Measurements from ENCODE around the gene AKAP13. TPM values are rescaled to one million over a fixed set of nuclear protein-coding genes. Genes with fewer than 3 reads are reported as not detected.
A peak's percentile ranks its signal among the peaks of the same experiment; 100 is the strongest.

The AKAP13 gene
- polyA plus RNA-seq, 3 donors, result 47.9 to 99.7 (median 92.6) TPM

DNA sequence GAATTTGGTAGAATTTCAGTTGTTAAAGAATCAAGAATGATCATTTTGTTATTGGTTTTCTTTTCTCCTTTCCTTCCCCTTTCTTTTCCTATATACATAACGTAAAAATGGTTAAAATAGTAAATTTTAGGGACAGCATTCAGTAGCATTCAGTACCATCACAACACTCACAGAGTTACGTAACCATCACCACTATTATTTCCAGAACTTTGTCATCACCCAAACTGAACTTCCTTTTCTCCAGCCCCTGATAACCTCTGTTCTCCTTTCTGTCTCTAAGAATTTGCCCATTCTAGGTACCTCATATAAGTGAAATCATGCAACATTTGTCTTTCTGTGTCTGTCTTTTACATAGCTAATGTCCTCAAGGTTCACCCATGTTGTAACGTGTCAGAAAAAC, 165.3 kb downstream of the AKAP13 start:
- H3K4me2 ChIP-seq (replicated peaks; ENCODE audit: extremely low read depth, low read length, poor library complexity, severe bottlenecking), result peak overlapping the region; percentile 81
- no peak overlapping the region for H2AFZ ChIP-seq (ENCODE audit: insufficient read depth, low read depth, low read length, poor library complexity, severe bottlenecking)
- peak overlapping the region; percentile 61 to 98 for H3K27ac ChIP-seq (ENCODE audit: low read depth in 1 of 2, low read length in 2 of 2)
- peak overlapping the region; percentile 86 to 96 for H3K4me3 Mint-ChIP-seq
- H3K4me3 ChIP-seq (replicated peaks in 1 of 3; ENCODE audit: low read depth in 2 of 3, low read length in 3 of 3), result peak overlapping the region; percentile 80 to 85 (median 80)
- no peaks in the 10 kb centered on the region for H4K20me1 ChIP-seq (ENCODE audit: insufficient read depth, low read length)
- intact Hi-C loops (cut with micrococcal nuclease), result loop anchor here (2.0 to 5.0 kb wide), 2 partner anchors 37 to 39 kb away; no protein-coding TSS in a partner anchor
- H3K27me3 Mint-ChIP-seq (ENCODE audit: low read depth in 3 of 3), result peaks cover 0 to 2% (median 0%) of the 10 kb centered on the region in 3 donors
- H3K4me1 Mint-ChIP-seq, result peaks cover 89% of the 10 kb centered on the region
- no peaks in the 10 kb centered on the region for H3K27me3 ChIP-seq (ENCODE audit: control insufficient read depth in 2 of 2, insufficient read depth in 2 of 2, low read length in 2 of 2)
- no peak for TF ChIP-seq CTCF (IDR thresholded peaks at IDR 0.05)
- peak overlapping the region; percentile 98 to 100 (median 99) for H3K27ac Mint-ChIP-seq
- H3K9ac ChIP-seq (ENCODE audit: insufficient read depth, low read length, poor library complexity, severe bottlenecking), result peak overlapping the region; percentile 71
- 0% methylated on average over 1 of the region's 3 CpGs for WGBS (ENCODE audit: insufficient coverage)
- no peaks in the 10 kb centered on the region for H3K9me3 ChIP-seq (replicated peaks in 1 of 2; ENCODE audit: control insufficient read depth in 1 of 2, insufficient read depth in 1 of 2, low read length in 2 of 2)
- no peaks in the 10 kb centered on the region for H3K36me3 ChIP-seq (replicated peaks in 1 of 2; ENCODE audit: control insufficient read depth in 1 of 2, insufficient read depth in 2 of 2, low read length in 2 of 2)
- peaks cover 7 to 17% of the 10 kb centered on the region in 2 donors for H3K36me3 Mint-ChIP-seq
- H3K4me1 ChIP-seq (ENCODE audit: control insufficient read depth in 1 of 2, insufficient read depth in 2 of 2, low read length in 2 of 2), result peaks cover 71 to 98% of the 10 kb centered on the region in 2 donors
- DNase-seq, result peak; percentile 83 to 93 (median 89)
- peaks cover 94% of the 10 kb centered on the region for H3K79me2 ChIP-seq (ENCODE audit: insufficient read depth, low read length)
- H3K9me3 Mint-ChIP-seq, result no peaks in the 10 kb centered on the region

DNA sequence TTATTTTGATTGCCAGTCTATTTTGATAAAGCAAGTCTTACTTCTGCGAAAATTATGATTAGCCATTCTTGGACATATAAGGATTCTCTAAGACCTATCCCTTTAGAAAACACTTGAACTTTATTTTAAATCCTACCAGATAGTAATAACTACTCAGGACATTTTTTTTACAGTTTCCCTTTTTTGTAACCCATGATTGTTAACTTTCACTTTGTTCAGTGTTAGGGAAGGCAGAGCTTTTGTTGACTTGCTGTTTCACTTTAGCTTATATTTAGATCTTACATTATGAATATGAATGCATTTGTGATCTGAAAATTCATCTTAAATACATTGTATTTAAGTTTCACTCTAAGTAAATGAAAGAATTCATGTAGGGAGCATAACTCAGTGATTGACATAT, 167.0 kb downstream of the AKAP13 start:
- intact Hi-C loops (cut with micrococcal nuclease), result loop anchor here in 1 of 2 donors (5.0 kb wide), 1 partner anchor 35 kb away; no protein-coding TSS in a partner anchor
- Histone ChIP-seq H3K4me1 (ENCODE audit: control insufficient read depth in 1 of 2, insufficient read depth in 2 of 2, low read length in 2 of 2) (peaks cover 68 to 98% of the 10 kb centered on the region in 2 donors), H3K9me3 (replicated peaks in 1 of 2; ENCODE audit: control insufficient read depth in 1 of 2, insufficient read depth in 1 of 2, low read length in 2 of 2) (no peaks in the 10 kb centered on the region), H2AFZ (ENCODE audit: insufficient read depth, low read depth, low read length, poor library complexity, severe bottlenecking) (no peak overlapping the region), H3K9ac (ENCODE audit: insufficient read depth, low read length, poor library complexity, severe bottlenecking) (no peak overlapping the region), H3K27me3 (ENCODE audit: control insufficient read depth in 2 of 2, insufficient read depth in 2 of 2, low read length in 2 of 2) (no peaks in the 10 kb centered on the region), H4K20me1 (ENCODE audit: insufficient read depth, low read length) (no peaks in the 10 kb centered on the region), H3K27ac (ENCODE audit: low read depth in 1 of 2, low read length in 2 of 2) (peak overlapping the region; percentile 49 to 98), H3K79me2 (ENCODE audit: insufficient read depth, low read length) (peaks cover 94% of the 10 kb centered on the region), H3K4me2 (replicated peaks; ENCODE audit: extremely low read depth, low read length, poor library complexity, severe bottlenecking) (peak overlapping the region; percentile 81), H3K36me3 (replicated peaks in 1 of 2; ENCODE audit: control insufficient read depth in 1 of 2, insufficient read depth in 2 of 2, low read length in 2 of 2) (peaks cover 0 to 11% of the 10 kb centered on the region in 2 donors), H3K4me3 (replicated peaks in 1 of 3; ENCODE audit: low read depth in 2 of 3, low read length in 3 of 3) (peak overlapping the region; percentile 25 to 85 (median 37))
- Mint-ChIP-seq H3K36me3 (peaks cover 16 to 25% of the 10 kb centered on the region in 2 donors), H3K4me3 (peak overlapping the region; percentile 34 to 80), H3K9me3 (no peaks in the 10 kb centered on the region), H3K4me1 (peaks cover 88% of the 10 kb centered on the region), H3K27me3 (ENCODE audit: low read depth in 3 of 3) (peaks cover 0 to 2% (median 0%) of the 10 kb centered on the region in 3 donors), H3K27ac (peak overlapping the region; percentile 98 to 100 (median 99))
- no CpG with 5 or more reads among the region's 1 CpG for WGBS (ENCODE audit: insufficient coverage)
- DNase-seq, result peak in 2 of 3 donors; percentile 36 to 63
- TF ChIP-seq CTCF (IDR thresholded peaks at IDR 0.05), result no peak
